Colonic mucosa (tissue), 4 donors: ENCODE results near the gene PLK1. TPM values are rescaled to one million over a fixed set of nuclear protein-coding genes. Genes with fewer than 3 reads are reported as not detected.
A peak's percentile ranks its signal among the peaks of the same experiment; 100 is the strongest.

Source experiments
- DNase-seq: peaks from one replicate; pipeline ENCODE4 v3.0.0-alpha.2; 2020
- H3K27ac ChIP-seq: fragments of 200-600 bp; one replicate; pipeline ENCODE4 v1.8.0; 2021
- H3K27me3 ChIP-seq: fragments of 200-600 bp; one replicate; pipeline ENCODE4 v1.8.0; 2021
- H3K36me3 ChIP-seq: fragments of 200-600 bp; one replicate; pipeline ENCODE4 v1.8.0; 2021
- H3K4me1 ChIP-seq: fragments of 200-600 bp; one replicate; pipeline ENCODE4 v1.8.0; 2021; ENCODE audit warnings: mild to moderate bottlenecking
- H3K4me3 ChIP-seq: fragments of 200-600 bp; one replicate; pipeline ENCODE4 v1.8.0; 2021
- H3K9ac ChIP-seq, 2 donors: one replicate each; pipeline ENCODE4 v1.7.0; 2013; ENCODE audit warnings: control low read depth in 2 of 2, low read depth in 2 of 2, low read length in 2 of 2
- H3K9me3 ChIP-seq: fragments of 200-600 bp; one replicate; pipeline ENCODE4 v1.8.0; 2021
- CTCF ChIP-seq: fragments of 200-600 bp; IDR thresholded peaks from one replicate; pipeline ENCODE4 v1.8.0; 2022; ENCODE audit warnings: antibody characterized with exemption, mild to moderate bottlenecking
- intact Hi-C: fragments of 100-400 bp; cut with DNase I; formaldehyde crosslinking; loops from one replicate; pipeline ENCODE4 v1.14.1; 2022
- total RNA-seq, 2 donors: library from RNA; stranded (reverse); fragmentation: NEBNext Ultra II Directional in 1 of 2; extraction: Animal tissue kit (Norgen Biotek cat#: 25700) in 1 of 2; gene quantifications; one replicate each; pipeline ENCODE4 v1.2.1, GENCODE V29; 2021
- donor health status: healthy.
- donor health status: DM: no; HTN: no; CAD: no.
- donor health status: DM: no; HTN: no; CAD: no.

The PLK1 gene
- total RNA-seq, 2 donors from 2014 or later: 17.6 to 84.7 TPM

GRCh38 chr16:23700093-23700492 is 21.4 kb downstream of the PLK1 start:
- Histone ChIP-seq H3K27ac (peak overlapping the region; percentile 75), H3K9me3 (no peaks in the 10 kb centered on the region), H3K4me3 (no peak overlapping the region), H3K36me3 (no peaks in the 10 kb centered on the region), H3K9ac (no peak overlapping the region), H3K27me3 (no peaks in the 10 kb centered on the region), H3K4me1 (no peaks in the 10 kb centered on the region)
- intact Hi-C loops: no loop called here
- TF ChIP-seq CTCF: no peak
- DNase-seq: no peak

GRCh38 chr16:23700509-23700908 is 21.8 kb downstream of the PLK1 start:
- Histone ChIP-seq H3K9ac (no peak overlapping the region), H3K27me3 (no peaks in the 10 kb centered on the region), H3K9me3 (no peaks in the 10 kb centered on the region), H3K4me3 (no peak overlapping the region), H3K27ac (peak overlapping the region; percentile 75), H3K36me3 (no peaks in the 10 kb centered on the region), H3K4me1 (no peaks in the 10 kb centered on the region)
- DNase-seq: no peak
- no peak for TF ChIP-seq CTCF
- intact Hi-C loops: no loop called here

GRCh38 chr16:23701045-23701444 is 22.4 kb downstream of the PLK1 start:
- Histone ChIP-seq H3K4me1 (no peaks in the 10 kb centered on the region), H3K4me3 (no peak overlapping the region), H3K36me3 (no peaks in the 10 kb centered on the region), H3K9ac (no peak overlapping the region), H3K27ac (no peak overlapping the region), H3K27me3 (no peaks in the 10 kb centered on the region), H3K9me3 (no peaks in the 10 kb centered on the region)
- no peak for DNase-seq
- no peak for TF ChIP-seq CTCF
- intact Hi-C loops: no loop called here

- no peak for DNase-seq
- TF ChIP-seq CTCF: no peak
- Histone ChIP-seq H3K9ac (no peak overlapping the region), H3K27ac (no peak overlapping the region), H3K4me3 (no peak overlapping the region), H3K36me3 (peaks cover 5% of the 10 kb centered on the region), H3K4me1 (no peaks in the 10 kb centered on the region), H3K27me3 (no peaks in the 10 kb centered on the region), H3K9me3 (no peaks in the 10 kb centered on the region)
- intact Hi-C loops: no loop called here
These were observed 24.3 kb downstream of the PLK1 start for GRCh38 chr16:23702951-23703350.

- Histone ChIP-seq H3K36me3 (peaks cover 5% of the 10 kb centered on the region), H3K9me3 (no peaks in the 10 kb centered on the region), H3K27ac (no peak overlapping the region), H3K4me1 (no peaks in the 10 kb centered on the region), H3K9ac (no peak overlapping the region), H3K4me3 (no peak overlapping the region), H3K27me3 (no peaks in the 10 kb centered on the region)
- intact Hi-C loops: no loop called here
- no peak for TF ChIP-seq CTCF
- DNase-seq: no peak
These were observed 26.3 kb downstream of the PLK1 start for GRCh38 chr16:23704772-23705516.
